ENCODE data around the gene RHBDF2.

DNA sequence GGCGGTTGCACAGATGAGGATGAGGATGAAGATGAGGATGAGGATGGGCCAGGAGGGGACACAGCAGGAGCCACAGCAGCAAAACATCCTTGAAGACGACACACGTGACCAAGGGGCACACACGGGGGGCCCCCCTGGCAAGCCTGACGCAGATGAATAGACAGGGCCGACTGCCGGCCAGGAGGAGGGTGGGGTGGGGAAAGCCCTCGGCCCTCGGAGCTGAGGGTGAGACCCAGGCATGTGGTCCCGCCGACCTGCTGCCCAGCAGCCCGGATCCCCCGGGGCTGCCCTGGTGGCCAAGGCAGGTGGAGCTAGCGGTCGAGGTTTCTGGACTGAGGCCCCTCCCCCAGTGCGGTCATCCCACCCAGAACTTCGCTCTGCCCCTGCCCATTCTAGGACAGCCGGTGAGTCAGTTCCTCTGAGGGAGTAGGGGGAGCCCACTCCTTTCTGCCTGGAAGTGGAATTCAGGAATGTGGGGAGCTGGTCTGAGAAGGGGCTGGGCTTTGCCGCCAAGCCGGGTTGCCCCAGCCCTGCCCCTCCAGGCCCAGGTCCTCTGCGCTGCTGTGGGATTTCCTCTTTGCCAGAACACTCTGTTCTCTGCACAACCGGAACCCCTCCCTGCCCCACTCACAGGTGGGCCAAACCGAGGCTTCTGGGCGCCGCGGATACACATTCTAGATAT, 26.3 kb upstream of the RHBDF2 start:
- TF ChIP-seq, protein P1, sequence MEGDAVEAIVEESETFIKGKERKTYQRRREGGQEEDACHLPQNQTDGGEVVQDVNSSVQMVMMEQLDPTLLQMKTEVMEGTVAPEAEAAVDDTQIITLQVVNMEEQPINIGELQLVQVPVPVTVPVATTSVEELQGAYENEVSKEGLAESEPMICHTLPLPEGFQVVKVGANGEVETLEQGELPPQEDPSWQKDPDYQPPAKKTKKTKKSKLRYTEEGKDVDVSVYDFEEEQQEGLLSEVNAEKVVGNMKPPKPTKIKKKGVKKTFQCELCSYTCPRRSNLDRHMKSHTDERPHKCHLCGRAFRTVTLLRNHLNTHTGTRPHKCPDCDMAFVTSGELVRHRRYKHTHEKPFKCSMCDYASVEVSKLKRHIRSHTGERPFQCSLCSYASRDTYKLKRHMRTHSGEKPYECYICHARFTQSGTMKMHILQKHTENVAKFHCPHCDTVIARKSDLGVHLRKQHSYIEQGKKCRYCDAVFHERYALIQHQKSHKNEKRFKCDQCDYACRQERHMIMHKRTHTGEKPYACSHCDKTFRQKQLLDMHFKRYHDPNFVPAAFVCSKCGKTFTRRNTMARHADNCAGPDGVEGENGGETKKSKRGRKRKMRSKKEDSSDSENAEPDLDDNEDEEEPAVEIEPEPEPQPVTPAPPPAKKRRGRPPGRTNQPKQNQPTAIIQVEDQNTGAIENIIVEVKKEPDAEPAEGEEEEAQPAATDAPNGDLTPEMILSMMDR (IDR thresholded peaks at IDR 0.05 in 4 of 5, conservative IDR thresholded peaks at IDR 0.05 in 1 of 5) = peak in 4 of 5 experiments; percentile 24 to 49 (median 38)
- TF ChIP-seq POLR2A (IDR thresholded peaks at IDR 0.05) = peak; percentile 54 to 65
